Heart left ventricle (tissue), 16 donors: ENCODE measurements around the gene RHOBTB1. TPM values are rescaled to one million over a fixed set of nuclear protein-coding genes. Genes with fewer than 3 reads are reported as not detected.

Source experiments
- ATAC-seq, 4 donors: fragments of 200-7000 bp; cut with Tn5 transposase; one replicate each; pipeline ENCODE4 v1.9.1; 2020 to 2022; ENCODE audit warnings: moderate library complexity in 4 of 4, mild to moderate bottlenecking in 3 of 4, moderate number of reproducible peaks in 1 of 4
- DNase-seq, 5 donors: peaks; one replicate each; pipeline ENCODE4 v3.0.0-alpha.2; 2020
- H3K27ac ChIP-seq, 12 donors: fragments of 200-600 bp; sonication (generic) in 4 of 12; one replicate each; pipeline versions ENCODE4 v1.5.0 to v1.8.0; 2016 to 2022; ENCODE audit warnings: mild to moderate bottlenecking in 2 of 12
- H3K27me3 ChIP-seq, 9 donors: fragments of 200-600 bp; sonication (generic) in 2 of 9; one replicate each; pipeline versions ENCODE4 v1.5.1 to v1.8.0; 2016 to 2022; ENCODE audit warnings: mild to moderate bottlenecking in 3 of 9
- H3K36me3 ChIP-seq, 9 donors: fragments of 200-600 bp; sonication (generic) in 2 of 9; one replicate each; pipeline versions ENCODE4 v1.5.0 to v1.8.0; 2018 to 2022; ENCODE audit warnings: mild to moderate bottlenecking in 2 of 9
- H3K4me1 ChIP-seq, 12 donors: fragments of 200-600 bp; sonication (generic) in 4 of 12; one replicate each; pipeline versions ENCODE4 v1.5.0 to v1.8.0; 2016 to 2022; ENCODE audit warnings: mild to moderate bottlenecking in 3 of 12
- H3K4me3 ChIP-seq, 12 donors: fragments of 200-600 bp; sonication (generic) in 4 of 12; one replicate each; pipeline versions ENCODE4 v1.5.0 to v1.8.0; 2017 to 2022; ENCODE audit warnings: mild to moderate bottlenecking in 9 of 12, moderate library complexity in 4 of 12
- H3K9me3 ChIP-seq, 12 donors: fragments of 200-600 bp; sonication (generic) in 4 of 12; one replicate each; pipeline versions ENCODE4 v1.5.0 to v1.8.0; 2016 to 2022; ENCODE audit warnings: mild to moderate bottlenecking in 1 of 12
- CTCF ChIP-seq, 12 donors: fragments of 200-600 bp; sonication (generic) in 4 of 12; IDR thresholded peaks; one replicate each; pipeline versions ENCODE4 v1.5.0 to v1.8.0; 2018 to 2022; ENCODE audit warnings: antibody characterized with exemption in 12 of 12, mild to moderate bottlenecking in 5 of 12
- POLR2A ChIP-seq, 2 donors: fragments of 450-650 bp; IDR thresholded peaks; one replicate each; pipeline ENCODE4 v1.6.1; 2017; ENCODE audit warnings: antibody characterized with exemption in 2 of 2, mild to moderate bottlenecking in 2 of 2, moderate library complexity in 2 of 2
- WGBS, 4 donors: extraction: QIAGEN DNeasy Blood & Tissue Kit in 2 of 4; methylation state at CpG; one replicate each; pipeline versions ENCODE4 v1.1.5 to v1.1.7; 2013 to 2018; 5-methylcytosine and 5-hydroxymethylcytosine counted together
- intact Hi-C, 10 donors: fragments of 100-400 bp; cut with DNase I; formaldehyde crosslinking; loops; one replicate each; pipeline versions ENCODE4 v1.11.1 to v1.14.2; 2022
- polyA plus RNA-seq, 2 donors: library from polyadenylated mRNA; stranded (reverse); fragments of 200-250 nt; gene quantifications; one replicate each; pipeline ENCODE4 v1.2.3, GENCODE V29; 2013
- total RNA-seq, 9 donors: library from RNA; depleted of rRNA in 2 of 9; stranded (reverse); fragments of >200 nt in 2 of 9; fragmentation: NEBNext Ultra II Directional in 3 of 9; extraction: Animal tissue kit (Norgen Biotek cat#: 25700) in 3 of 9; gene quantifications; one replicate each; pipeline versions ENCODE4 v1.1.0 to v1.2.4, GENCODE V29; 2016 to 2023
- donor health status: ischemic (EF 13 %, LVEDD 7.1; RV severe dilation, severe dysfunction).
- donor health status: healthy with polysubstance abuse.
- donor health status: DM: no; HTN: yes; CAD: no.
- donor health status: DM: no; HTN: no; CAD: no.
- donor health status: ischemic (EF 25% LVEDD 6.9; RV normal size, moderate dysfunction).
- donor health status: ischemic (EF 25% LVEDD 5.7; RV mildly dilated, moderate dysfunction).
- donor health status: healthy.
- donor health status: DM: yes; HTN: yes; CAD: no.
- donor health status: ischemic (EF 35%, LVEDD 5.7; RV mildly dilated, moderate dysfunction).
- donor health status: nonischemic (EF 11% LVEDD 7.7; RV severe dilation, severe dysfunction).
- donor health status: DM: yes; HTN: yes; CAD: no.
- donor health status: PGD.
- donor health status: ischemic (EF 29% LVEDD 5.4; RV normal size, mild dysfunction).
- donor health status: nonischemic (EF 23%, LVEDD 6.1; RV moderate dilation, normal function).

The RHOBTB1 gene
- total and polyA plus RNA-seq, 11 donors = 6.4 to 41.3 (median 14.9) TPM

- WGBS, 4 donors = 24 to 47% (median 29%) methylated on average over 5 of the region's 5 CpGs
- intact Hi-C loops = loop anchor here in 1 of 10 donors (5.0 kb wide), 1 partner anchor 114 kb away; the partner anchor contains the start of gene RHOBTB1
- DNase-seq (peak in 1 of 5 donors; percentile 39), ATAC-seq (peak; percentile 55 to 93 (median 92))
- Histone ChIP-seq H3K36me3 (no peaks in the 10 kb centered on the region), H3K27ac (peak overlapping the region in 11 of 12 donors; percentile 5 to 75 (median 61)), H3K4me1 (peaks cover 0 to 30% (median 22%) of the 10 kb centered on the region in 12 donors), H3K4me3 (no peak overlapping the region), H3K27me3 (no peaks in the 10 kb centered on the region), H3K9me3 (no peaks in the 10 kb centered on the region)
- no peak for TF ChIP-seq CTCF (IDR thresholded peaks at IDR 0.05)
- no peak for TF ChIP-seq POLR2A (IDR thresholded peaks at IDR 0.05)
Observed at GRCh38 chr10:60827791-60828488, 116.0 kb downstream of the RHOBTB1 start.

GRCh38 chr10:60825520-60825919 is 118.5 kb downstream of the RHOBTB1 start:
- no peak overlapping the region for H3K4me3 ChIP-seq
- no peaks in the 10 kb centered on the region for H3K36me3 ChIP-seq
- 79 to 85% (median 83%) methylated on average over 4 of the region's 4 CpGs for WGBS, 4 donors
- peaks cover 0 to 38% (median 22%) of the 10 kb centered on the region in 12 donors for H3K4me1 ChIP-seq
- no peak for TF ChIP-seq POLR2A (IDR thresholded peaks at IDR 0.05)
- TF ChIP-seq CTCF (IDR thresholded peaks at IDR 0.05) = no peak
- H3K27me3 ChIP-seq = no peaks in the 10 kb centered on the region
- intact Hi-C loops = loop anchor here in 1 of 10 donors (5.0 kb wide), 1 partner anchor 117 kb away; the partner anchor contains the start of gene RHOBTB1
- no peak overlapping the region for H3K27ac ChIP-seq
- H3K9me3 ChIP-seq = no peaks in the 10 kb centered on the region
- ATAC-seq (no peak), DNase-seq (no peak)

GRCh38 chr10:60823324-60823723 is 120.7 kb downstream of the RHOBTB1 start:
- Histone ChIP-seq H3K4me1 (peaks cover 0 to 43% (median 17%) of the 10 kb centered on the region in 12 donors), H3K36me3 (no peaks in the 10 kb centered on the region), H3K27me3 (no peaks in the 10 kb centered on the region), H3K27ac (no peak overlapping the region), H3K4me3 (no peak overlapping the region), H3K9me3 (no peaks in the 10 kb centered on the region)
- intact Hi-C loops = loop anchor here in 2 of 10 donors (5.0 kb wide), 2 partner anchors 119 to 909 kb away; partner anchors contain the start of gene RHOBTB1 (in 1 of the 2)
- ATAC-seq = no peak
- no peak for DNase-seq
- WGBS, 4 donors = 94 to 100% (median 97%) methylated on average over 1 of the region's 1 CpG
- no peak for TF ChIP-seq CTCF (IDR thresholded peaks at IDR 0.05)
- no peak for TF ChIP-seq POLR2A (IDR thresholded peaks at IDR 0.05)

- DNase-seq (no peak), ATAC-seq (no peak)
- no peak overlapping the region for H3K4me3 ChIP-seq
- intact Hi-C loops = loop anchor here in 2 of 10 donors (5.0 kb wide), 2 partner anchors 119 to 909 kb away; partner anchors contain the start of gene RHOBTB1 (in 1 of the 2)
- H3K27me3 ChIP-seq = no peaks in the 10 kb centered on the region
- H3K4me1 ChIP-seq = peaks cover 0 to 39% (median 15%) of the 10 kb centered on the region in 12 donors
- WGBS, 4 donors = 67 to 78% (median 76%) methylated on average over 4 of the region's 4 CpGs
- H3K9me3 ChIP-seq = no peaks in the 10 kb centered on the region
- TF ChIP-seq POLR2A (IDR thresholded peaks at IDR 0.05) (no peak), CTCF (IDR thresholded peaks at IDR 0.05) (no peak)
- no peaks in the 10 kb centered on the region for H3K36me3 ChIP-seq
- H3K27ac ChIP-seq = no peak overlapping the region
Observed at GRCh38 chr10:60822809-60823208, 121.2 kb downstream of the RHOBTB1 start.
